Fibroblast of skin of right quadriceps (primary cell): ENCODE results near the gene QDPR.

ENCODE experiments used
- DNase-seq: peaks from one replicate; pipeline ENCODE4 v3.0.0-alpha.2; 2013

The QDPR gene

DNA sequence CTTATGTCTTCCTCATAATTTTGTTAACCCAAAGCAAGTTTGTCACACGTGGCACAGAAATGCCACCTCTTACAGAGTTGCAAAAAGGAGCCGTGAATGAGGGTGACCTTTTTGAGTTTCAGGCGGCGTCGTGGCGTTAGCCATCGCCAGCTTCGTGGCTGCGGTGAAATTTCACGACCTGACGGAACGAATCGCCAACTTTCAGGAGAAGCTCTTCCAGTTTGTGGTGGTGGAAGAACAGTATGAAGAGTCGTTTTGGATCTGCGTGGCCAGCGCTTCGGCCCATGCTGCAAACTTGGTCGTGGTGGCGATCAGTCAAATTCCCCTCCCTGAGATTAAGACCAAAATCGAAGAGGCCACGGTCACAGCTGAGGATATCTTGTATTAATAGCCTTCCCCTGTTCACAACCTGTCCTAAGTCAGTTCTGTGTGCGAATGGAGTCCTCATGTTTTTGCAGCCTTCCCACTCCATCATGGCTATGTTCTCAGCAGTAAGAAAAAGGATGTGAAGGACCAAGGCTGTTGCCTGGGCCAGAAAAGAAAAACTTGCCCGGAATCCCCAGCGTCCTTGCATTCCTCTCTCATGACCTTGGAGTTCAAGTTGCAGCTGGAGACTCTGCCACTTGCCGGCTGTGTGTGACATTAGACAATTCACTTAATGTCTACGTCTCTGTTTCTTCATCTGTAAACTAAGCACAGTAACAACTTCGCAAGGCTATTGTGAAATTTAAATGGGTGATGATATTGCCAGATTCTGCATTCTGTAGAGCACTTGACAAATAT, 15.0 kb upstream of the QDPR start:
- DNase-seq: no peak

DNA sequence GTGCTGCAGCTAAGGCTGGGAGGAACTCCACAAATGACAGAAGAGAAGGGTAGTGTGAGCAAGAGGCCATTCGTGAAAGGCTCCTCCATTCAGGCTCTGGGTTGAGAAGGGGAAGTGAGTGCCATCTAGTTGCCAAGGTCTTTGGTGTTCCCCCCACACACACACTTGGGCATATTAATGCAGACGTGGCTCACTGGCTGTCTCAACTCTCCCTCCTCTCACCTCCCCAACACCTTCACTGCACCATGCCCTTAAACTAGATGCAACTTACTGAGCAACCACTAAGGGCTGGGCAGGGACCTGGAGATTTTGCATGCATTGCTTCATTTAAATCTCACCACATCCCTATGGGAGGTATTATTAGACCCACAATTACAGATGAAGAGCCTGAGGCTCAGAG, 11.8 kb upstream of the QDPR start:
- no peak for DNase-seq

DNA sequence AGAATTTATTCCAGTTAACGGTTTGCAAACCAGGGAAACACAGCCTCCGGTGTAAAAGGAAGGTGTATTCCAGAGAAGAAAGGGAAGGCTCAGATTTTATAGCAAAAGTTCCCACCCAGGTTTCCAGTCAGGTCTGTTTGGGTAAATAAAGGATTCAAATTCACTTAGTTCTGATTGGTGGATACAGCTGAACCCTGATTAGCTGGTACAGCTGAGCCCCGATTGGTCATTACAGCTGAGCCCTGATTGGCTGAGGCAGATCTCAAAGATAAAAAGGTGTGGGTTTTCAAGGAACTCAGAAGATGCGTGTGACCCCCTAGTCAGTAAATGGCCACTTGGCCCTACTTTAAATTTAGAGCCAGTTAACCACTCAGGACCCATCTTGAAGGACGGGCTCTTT, 9.7 kb upstream of the QDPR start:
- no peak for DNase-seq

DNA sequence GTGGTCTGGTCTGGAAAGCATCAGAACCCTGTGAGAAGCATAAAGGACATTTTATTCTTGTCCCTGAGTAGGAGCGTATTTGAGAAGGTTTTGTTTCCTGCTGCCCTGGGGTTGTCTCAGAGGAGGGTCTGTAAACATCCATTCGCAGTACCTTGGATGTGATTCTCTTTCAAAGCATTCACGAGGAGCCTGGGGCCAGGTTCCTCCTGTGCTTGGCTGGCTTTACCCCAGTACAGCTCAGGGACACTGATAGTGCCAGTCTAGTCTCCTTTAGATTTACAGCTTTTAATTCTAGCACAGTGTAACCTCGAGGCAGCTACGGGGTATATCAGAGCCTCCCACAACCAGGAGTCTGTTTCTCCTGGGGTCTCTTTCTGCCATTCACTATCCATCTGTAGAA, 5.8 kb upstream of the QDPR start:
- DNase-seq: no peak

- no peak for DNase-seq
Measured at GRCh38 chr4:17516980-17517379, 5.1 kb upstream of the QDPR start.

DNA sequence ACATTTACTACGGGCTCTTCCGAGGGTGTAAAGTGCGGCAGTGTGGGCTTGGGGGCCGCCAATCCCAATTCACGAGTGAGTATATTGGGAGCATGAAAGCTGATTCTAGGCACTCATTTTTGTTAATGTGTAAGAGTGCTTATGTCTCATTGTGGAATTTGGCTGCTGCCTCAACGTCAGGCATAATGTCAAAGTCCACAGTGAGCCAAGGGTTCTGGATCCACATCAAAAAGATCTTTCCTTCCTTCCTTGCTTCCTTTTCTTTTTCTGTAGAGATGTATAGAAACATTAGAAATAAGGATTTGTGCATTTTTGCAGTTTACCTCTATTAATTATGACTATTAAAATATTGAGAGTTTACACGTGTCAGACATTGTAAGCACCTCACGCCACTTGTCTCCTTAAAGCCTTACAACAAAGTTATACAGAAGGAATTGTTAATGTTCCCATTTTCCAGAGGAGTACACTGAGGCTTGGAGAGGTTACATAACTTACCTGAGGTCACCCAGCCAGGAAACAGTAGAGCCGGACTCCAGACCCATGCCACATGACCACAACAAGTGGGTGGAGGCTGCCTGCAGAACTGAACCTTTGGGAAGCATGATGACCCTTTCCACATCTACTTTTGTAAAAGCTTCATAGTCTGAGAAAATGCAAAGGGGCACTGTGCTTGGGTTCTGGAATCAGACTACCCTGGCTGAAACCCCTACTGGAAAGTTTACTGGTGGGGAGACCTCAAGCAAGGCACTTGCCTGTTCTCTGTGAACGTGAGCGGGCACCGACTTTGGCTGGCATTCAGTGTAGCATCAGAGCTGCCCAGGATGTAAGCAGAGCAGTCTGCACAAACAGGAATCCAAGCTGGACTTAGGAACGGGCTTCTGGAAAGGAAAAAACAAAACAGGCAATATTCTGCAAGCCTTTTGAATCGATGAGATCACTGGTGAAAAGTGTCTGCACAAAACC, 3.8 kb upstream of the QDPR start:
- no peak for DNase-seq

- DNase-seq: no peak
Measured at GRCh38 chr4:17514865-17515264, 3.0 kb upstream of the QDPR start, which contains the start of gene CLRN2. Gene CLRN2, plus strand, starts transcription at chr4:17515165. Its CDS starts 102 bp downstream, at chr4:17515267.

DNA sequence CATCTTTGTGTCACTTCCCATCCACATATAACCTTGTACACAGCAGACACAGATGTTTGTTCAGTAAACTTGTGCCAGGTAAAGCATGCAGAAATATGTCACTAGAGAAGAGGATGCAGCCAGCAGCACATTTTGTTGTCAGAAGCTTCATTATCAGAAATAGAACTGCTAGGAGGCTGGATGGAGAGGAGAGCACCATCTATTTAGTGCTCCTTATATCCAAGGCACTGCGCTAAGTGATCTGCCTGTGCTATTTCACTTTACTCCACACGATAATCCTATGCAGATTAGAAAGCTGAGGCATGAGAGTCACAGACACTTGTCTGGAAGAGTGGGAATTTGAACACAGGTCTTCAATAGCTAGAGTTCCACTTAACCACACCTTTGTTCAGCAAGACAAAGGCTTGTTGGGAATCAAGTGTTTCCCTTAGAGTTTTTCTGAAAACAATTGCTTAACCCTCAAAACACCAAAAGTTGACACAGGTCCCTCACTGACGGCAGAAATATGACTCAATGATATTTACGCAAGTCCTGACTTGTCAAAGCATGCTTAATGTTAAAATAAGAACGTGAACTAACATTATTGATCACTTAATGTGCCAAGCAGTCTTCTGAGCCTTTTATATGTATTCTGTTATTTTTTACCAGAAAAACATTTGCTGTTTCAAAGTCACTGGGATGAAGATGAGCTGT, 1.2 kb upstream of the QDPR start:
- DNase-seq: no peak

GRCh38 chr4:17511509-17511949, 361 bp downstream of the QDPR start:
- peak; percentile 36 for DNase-seq

DNA sequence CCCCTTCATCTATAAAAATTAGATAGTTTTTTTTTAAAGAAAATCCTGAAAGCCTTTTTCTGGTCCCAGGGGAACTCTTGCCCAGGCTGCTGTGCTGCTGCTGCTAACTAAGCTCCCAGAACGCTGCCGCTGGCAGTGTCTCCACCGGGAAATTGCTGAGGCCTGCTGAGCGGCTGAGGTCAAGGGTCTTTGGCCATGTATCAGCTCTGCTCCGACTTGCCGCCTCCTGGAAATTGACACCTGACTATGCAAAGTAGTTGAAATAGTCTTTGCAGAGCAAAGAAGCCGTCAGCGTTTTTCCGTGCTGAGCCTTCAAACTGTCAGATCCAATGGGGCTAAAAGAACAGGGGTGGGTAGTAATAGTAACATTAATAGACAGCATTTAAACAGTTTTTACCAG, 839 bp downstream of the QDPR start:
- no peak for DNase-seq

- DNase-seq: no peak
Measured at GRCh38 chr4:17510582-17510981, 1.3 kb downstream of the QDPR start.

GRCh38 chr4:17504081-17504480, 7.8 kb downstream of the QDPR start:
- no peak for DNase-seq

GRCh38 chr4:17502756-17503155, 9.1 kb downstream of the QDPR start:
- peak; percentile 25 for DNase-seq

DNA sequence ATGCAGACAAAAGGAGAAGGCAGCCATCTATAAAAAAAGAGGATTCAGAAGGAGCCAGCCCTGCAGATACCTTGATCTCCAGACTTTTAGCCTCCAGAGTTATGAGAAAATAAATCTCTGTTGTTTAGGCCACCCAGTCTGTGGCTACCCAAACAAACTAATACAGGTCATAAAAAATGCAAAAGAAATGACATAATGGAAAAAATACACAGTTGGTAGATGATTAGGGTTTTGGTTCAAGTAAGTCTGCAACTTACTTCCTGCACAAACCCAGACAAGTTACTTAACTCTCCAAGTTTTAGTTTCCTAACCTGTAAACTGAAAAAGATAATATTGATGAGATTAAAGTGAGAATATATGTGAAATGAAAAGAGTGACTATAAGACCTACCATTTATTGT, 11.3 kb downstream of the QDPR start:
- no peak for DNase-seq

DNA sequence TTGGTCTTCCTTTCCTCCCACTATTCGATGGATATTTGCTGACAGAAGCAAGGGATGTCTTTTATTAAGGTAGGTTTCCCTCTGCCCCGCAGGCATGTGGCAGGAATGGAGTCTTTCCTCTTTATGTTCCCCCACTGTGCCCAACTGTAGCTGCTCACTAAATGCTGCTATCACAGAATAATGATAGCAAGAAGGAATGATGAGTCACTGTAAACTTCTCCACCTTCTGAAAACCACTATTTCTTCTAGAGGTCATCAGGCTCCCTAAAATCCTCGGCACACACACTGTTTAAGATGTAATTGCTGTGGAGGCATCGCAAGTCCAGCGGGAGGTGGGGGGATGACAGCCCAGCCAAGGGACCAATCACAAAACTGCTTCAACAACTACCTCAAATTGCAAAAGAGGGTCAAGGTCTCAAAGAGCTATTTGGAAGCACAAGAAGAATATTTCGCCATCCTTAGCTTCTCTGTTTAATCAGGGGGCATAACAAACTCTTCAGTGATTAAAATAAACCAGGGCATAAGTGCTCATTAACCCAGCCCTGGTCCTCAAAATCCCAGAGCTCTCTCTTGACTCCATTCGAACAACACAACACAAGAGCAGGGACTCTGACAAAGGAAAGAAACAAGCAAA, 13.9 kb downstream of the QDPR start:
- no peak for DNase-seq

DNA sequence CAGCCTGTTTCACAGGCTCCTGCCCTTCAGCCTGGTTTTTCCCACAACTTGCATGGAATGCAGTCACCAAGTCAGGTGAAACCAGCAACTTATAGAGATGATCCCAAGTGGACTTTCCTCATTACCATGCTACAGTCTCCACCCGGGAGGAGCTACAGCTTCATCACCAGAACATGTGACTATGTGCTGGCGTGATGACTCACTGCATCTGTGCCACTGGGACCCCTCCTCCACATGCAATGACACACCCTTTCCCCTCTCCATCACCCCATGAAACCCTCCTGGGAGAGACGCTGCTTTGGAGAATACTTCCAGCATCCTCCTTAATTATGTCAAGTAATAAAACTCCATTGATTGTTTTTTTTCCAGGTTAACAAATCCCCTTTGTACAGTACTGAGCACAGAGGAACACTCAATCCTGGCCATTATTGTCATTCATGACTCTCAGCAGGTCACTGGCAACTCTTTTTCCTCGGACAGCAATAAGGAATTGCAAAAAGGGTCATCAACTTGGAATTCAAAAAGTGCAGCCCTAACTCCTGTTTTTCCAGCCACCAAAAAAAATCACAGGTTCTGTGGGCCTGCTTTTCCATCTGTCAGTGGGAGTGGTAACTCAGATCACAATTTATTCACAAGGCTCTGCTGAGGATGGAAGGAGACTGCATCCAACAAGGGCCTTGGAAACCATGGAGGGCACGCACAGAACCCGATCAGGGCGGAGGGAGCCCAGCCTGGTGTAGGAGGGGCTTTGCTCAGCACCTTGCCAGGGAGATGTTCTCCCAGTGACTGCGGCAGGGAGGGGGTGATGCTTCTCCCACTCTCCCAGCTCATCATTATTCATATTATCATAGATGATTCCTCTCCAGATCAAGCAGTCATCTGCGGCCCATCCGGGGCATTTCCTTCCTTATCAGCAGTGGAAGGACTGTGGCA, 17.4 kb downstream of the QDPR start:
- peak; percentile 79 for DNase-seq

GRCh38 chr4:17493619-17494018, 18.3 kb downstream of the QDPR start:
- DNase-seq: no peak

- DNase-seq: no peak
Measured at GRCh38 chr4:17492876-17493275, 19.0 kb downstream of the QDPR start.

DNA sequence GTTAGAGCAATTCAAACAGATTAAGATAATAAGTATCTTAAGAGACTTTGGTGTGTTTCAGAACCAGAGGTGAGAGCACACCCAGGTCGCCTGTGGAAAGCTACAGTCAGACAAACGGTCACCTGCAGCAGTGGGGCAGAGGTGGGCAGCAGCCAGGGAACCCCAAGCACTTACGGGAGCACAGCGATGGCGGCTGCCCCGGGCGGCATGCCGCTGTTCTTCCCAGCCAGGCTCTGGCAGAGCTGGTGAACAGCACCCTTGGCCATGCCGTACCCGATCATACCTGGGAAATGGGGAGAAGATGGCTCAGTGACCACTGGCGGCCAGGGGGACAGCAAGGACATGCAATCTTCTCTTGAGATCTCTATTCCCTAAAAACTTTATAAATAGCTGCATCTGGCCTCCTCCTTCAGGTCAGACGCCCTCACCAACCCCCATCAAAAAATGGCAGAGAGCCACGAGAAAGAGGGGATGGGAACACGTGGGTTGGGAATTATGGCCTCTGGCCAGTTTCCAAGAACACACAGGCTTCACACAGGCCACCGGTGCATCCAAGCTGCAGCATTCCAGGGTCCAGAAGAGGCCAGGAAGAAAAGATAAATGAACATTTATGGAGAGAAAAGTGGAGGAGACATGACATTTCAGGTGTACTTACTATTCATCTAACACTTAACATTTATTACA, 19.7 kb downstream of the QDPR start:
- DNase-seq: peak; percentile 62

GRCh38 chr4:17491196-17491595, 20.7 kb downstream of the QDPR start:
- no peak for DNase-seq

DNA sequence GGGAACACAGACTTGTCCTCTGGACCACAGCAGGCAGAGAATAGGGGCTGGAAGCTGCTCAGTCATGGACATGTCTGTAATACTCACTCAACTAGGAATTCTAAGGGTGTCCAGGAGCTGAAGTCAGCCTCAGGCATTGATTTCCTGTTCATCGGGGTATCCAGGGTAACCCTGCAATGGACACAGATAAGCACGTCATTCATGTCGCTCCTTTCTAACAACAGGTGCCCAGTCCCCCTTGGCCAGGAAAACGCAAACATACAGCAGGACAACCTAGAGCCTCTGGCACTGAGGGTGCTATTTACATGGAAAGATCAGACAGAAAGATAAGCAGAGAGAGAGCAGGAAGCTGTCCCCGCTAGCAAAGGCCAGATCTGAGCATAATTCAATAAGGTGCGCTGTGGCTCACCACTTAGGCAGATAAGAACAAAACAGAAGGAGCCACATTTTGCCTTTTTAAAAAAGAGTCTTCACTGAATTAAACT, 21.3 kb downstream of the QDPR start:
- DNase-seq: no peak
